Cardiac fibroblast (primary cell): ENCODE measurements around the gene KAT8.

Experiments
- DNase-seq, 2 donors: peaks; one replicate each; pipeline versions ENCODE4 v3.0.0 to v3.0.0-alpha.2; 2010; ENCODE audit warnings: low read depth in 2 of 2
- H3K4me3 ChIP-seq, 2 donors: replicated peaks in 1 of 2; 1 replicate in 1 of 2; 2 replicates in 1 of 2; pipeline ENCODE4 v1.5.1; 2011; ENCODE audit warnings: low read depth in 2 of 2, low read length in 2 of 2, mild to moderate bottlenecking in 2 of 2, moderate library complexity in 1 of 2
- TF ChIP-seq, protein P1 (sequence below): IDR thresholded peaks from one replicate; pipeline ENCODE4 v1.5.1; 2011; ENCODE audit warnings: low read depth, mild to moderate bottlenecking, low read length, inconsistent platforms

The KAT8 gene

DNA sequence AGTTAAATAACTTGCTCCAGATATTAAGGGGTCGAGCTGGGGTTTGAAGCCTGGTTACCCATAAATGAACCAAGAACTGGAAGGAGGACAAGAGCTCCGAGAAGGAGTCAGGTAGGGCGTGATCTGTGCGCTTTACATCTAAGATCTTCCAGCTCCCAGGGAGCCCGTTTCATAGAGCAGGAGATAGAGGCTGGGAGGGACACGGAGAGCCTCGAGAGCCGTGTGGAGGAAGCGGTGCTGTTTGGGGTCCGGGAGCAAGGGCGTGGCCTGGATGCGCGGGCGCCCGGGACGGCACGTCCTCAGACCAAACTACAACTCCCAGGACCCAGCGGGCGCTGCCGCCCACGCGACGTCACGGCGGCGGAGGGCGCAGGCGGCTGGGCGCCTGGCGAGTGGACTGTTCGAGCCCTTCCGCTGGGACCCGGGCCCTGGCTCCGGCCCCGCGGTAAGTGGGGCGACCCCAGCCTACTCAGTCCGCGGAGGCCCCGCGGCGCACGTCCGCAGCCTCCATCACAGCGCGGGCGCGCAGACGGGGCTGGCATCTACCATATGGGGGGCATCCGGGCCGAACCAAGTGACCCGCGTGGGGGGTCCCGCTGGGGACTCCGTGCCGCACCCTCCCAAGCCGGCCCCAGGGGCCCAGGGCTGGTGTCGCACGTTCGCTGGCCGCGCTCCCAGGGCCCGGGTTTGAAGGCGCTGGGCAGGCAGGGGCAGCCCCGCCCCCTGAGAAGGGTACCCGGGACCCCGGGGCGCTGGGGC is 9.2 kb upstream of the KAT8 start, which contains the start of gene BCKDK:
TSS of gene BCKDK (plus strand) at position 352 of the 759 bp plus-strand sequence. CDS start 838 bp downstream, outside the sequence.
- TF ChIP-seq, protein P1, sequence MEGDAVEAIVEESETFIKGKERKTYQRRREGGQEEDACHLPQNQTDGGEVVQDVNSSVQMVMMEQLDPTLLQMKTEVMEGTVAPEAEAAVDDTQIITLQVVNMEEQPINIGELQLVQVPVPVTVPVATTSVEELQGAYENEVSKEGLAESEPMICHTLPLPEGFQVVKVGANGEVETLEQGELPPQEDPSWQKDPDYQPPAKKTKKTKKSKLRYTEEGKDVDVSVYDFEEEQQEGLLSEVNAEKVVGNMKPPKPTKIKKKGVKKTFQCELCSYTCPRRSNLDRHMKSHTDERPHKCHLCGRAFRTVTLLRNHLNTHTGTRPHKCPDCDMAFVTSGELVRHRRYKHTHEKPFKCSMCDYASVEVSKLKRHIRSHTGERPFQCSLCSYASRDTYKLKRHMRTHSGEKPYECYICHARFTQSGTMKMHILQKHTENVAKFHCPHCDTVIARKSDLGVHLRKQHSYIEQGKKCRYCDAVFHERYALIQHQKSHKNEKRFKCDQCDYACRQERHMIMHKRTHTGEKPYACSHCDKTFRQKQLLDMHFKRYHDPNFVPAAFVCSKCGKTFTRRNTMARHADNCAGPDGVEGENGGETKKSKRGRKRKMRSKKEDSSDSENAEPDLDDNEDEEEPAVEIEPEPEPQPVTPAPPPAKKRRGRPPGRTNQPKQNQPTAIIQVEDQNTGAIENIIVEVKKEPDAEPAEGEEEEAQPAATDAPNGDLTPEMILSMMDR = no peak
- peak; percentile 66 to 73 for DNase-seq
- peak within 1 kb of the TSS; percentile 81 to 95 for H3K4me3 ChIP-seq

DNA sequence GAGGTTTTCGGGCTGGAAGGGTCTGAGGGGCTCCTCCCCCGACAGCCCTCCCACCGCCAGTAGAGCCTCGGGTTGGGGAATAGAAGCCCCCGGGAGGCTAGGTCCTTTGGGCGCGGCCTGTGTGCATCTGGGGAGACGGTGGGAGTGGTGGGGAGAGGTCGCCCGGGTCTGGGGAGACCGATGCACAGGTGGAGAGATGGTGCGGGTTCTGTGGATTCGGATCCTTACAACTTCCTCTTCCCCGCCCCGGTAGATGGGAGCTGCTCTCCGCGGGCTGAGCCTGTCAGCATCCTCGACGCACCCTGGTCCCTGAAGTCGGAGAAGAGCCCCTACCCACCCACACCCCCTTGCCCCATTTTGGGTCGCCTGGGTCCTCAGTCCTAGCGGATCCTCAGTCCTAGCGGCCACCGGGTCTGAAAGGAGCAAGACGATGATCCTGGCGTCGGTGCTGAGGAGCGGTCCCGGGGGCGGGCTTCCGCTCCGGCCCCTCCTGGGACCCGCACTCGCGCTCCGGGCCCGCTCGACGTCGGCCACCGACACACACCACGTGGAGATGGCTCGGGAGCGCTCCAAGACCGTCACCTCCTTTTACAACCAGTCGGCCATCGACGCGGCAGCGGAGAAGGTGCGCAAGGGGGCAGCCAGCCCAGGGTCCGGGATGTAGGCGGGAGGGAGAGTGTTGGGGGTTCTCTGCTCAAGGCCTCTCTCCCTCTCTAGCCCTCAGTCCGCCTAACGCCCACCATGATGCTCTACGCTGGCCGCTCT is 8.5 kb upstream of the KAT8 start:
- DNase-seq = no peak
- peak overlapping the region; percentile 81 to 95 for H3K4me3 ChIP-seq
- TF ChIP-seq, protein P1 = no peak

DNA sequence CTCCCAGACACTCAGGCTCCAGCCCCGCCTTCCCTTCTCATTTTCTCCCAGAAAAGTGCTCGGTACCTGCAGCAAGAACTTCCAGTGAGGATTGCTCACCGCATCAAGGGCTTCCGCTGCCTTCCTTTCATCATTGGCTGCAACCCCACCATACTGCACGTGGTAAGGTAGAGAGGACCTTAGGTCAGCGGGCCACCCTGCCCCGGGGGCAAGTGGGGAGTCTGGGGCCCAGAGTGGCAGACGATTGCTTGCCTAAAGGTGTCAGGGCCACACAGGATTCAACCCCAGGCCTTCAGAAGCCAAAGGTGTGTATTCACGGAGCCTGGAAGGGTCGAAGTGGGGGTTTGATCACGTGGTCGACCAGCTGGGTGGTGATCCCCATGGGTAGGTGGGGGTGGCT is 7.8 kb upstream of the KAT8 start:
- peak overlapping the region in 1 of 2 donors; percentile 95 for H3K4me3 ChIP-seq
- TF ChIP-seq, protein P1 = no peak
- DNase-seq = no peak

DNA sequence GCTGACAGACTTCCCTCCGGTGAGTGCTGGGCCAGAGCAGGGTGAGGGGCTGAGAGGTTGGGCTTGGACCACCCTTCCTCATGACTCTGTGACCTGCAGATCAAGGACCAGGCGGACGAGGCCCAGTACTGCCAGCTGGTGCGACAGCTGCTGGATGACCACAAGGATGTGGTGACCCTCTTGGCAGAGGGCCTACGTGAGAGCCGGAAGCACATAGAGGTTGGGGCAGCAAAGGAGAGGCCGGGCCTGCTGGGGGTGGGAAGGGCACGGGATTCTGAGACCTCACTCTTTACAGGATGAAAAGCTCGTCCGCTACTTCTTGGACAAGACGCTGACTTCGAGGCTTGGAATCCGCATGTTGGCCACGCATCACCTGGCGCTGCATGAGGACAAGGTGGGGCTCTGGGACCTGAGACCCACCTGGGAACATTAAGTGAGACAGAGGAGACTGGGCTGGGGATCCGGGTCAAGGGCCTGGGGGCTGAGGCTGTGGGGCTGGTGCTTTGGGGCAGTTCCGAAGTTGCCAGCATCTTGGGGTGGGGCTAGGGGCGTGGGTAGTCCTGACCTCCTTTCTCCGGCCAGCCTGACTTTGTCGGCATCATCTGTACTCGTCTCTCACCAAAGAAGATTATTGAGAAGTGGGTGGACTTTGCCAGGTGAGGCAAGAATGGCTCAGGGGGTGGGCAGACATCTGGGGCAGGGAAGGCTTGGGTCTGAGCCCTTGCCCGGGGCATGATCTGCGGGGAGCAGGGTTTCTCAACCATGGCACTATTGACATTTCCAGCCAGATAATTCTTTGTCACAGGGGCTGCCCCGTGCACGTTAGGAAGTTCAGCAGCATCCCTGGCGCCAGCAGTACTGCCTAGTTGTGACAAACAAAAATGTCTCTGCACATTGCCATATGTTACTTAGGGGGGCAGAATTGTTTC is 7.1 kb upstream of the KAT8 start:
- H3K4me3 ChIP-seq = no peak overlapping the region
- DNase-seq = no peak
- TF ChIP-seq, protein P1 = no peak

DNA sequence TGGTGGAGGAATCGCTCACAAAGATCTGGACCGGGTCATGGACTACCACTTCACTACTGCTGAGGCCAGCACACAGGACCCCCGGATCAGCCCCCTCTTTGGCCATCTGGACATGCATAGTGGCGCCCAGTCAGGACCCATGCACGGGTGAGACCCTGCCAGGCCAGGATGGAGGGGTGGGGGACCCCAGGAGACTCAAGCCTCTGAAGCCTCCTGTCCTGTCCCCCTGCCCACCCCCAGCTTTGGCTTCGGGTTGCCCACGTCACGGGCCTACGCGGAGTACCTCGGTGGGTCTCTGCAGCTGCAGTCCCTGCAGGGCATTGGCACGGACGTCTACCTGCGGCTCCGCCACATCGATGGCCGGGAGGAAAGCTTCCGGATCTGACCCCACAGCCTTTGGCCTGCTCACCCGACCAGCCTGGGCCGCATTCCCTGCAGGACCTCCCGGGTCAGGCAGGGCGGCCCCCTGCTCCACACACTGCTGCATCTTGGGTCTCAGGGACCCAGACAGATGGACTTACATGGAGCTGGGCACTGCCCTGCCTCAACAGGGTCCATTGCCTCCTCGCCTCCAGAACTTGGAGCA is 5.5 kb upstream of the KAT8 start:
- H3K4me3 ChIP-seq = no peak overlapping the region
- DNase-seq = no peak
- TF ChIP-seq, protein P1 = no peak

DNA sequence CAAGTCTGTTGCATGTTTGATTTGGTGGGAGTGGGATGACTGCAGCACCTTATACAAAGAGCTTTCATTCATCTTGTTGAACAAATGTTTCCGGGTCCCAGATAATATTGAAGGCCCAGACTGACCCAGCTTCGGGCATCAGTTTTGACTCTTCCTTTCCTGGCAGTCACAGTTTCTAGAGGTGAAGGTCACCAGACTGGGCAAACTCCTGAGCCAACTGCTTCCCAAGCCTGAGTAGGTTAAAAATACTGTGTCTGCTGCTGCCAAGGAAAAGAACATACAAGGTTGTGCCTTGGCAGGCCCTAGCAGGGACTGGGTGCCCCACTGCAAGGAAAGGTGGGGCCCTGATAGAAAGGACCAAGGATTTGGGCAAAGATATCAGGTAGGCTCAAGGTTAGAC is 4.8 kb upstream of the KAT8 start:
- TF ChIP-seq, protein P1 = no peak
- H3K4me3 ChIP-seq = no peak overlapping the region
- DNase-seq = no peak
